ENCODE results near the gene CIAO1.

Gene CIAO1

DNA sequence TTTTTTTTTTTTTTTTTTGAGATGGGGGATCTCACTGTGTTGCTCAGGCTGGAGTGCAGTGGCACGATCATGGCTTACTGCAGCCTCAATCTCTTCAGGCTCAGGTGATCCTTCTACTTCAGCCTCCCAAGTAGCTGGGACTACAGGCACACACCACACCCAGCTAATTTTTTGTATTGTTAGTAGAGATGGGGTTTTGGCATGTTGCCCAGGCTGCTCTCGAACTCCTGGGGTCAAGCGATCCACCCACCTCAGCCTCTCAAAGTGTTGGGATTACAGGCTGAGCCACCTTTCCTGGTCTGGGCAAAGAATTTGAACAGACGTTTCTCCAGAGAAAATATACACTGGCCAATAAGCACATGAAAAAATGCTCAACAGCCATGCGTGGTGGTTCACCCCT lies 42.2 kb downstream of the CIAO1 start:
- TF ChIP-seq CTCF (IDR thresholded peaks at IDR 0.05; ENCODE audit: control extremely low read depth, extremely low read depth, low read depth, missing control alignments) = no peak
- DNase-seq (ENCODE audit: extremely low spot score) = no peak
- CTCF ChIA-PET = interaction anchor here (4.9 kb wide), 1 partner anchor 13 kb away, joined by 27 read pairs; no protein-coding TSS in a partner anchor
- POLR2A ChIA-PET = interaction anchor here (0.7 kb wide), 1 partner anchor 27 kb away, joined by 8 read pairs; the partner anchor contains the start of gene NCAPH

DNA sequence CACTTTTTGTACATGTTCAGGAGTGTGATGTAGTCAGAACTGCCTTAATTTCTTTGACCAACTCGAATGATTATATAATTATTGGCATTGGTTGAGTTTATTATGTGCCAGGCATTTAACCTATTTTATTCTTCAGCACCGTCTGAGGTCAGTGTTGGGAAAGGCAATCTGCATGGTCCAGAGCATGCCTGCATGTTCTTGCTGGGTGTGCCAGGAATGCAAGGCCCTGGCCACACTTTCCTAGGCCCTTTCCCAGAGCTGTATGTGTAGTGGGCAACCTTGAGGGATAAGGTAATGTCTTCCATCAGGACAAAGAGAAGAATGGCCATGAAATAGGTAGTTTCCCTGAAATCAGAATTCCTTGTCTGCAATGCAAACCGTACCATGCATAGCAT lies 49.0 kb downstream of the CIAO1 start:
- POLR2A ChIA-PET = no interaction called here

DNA sequence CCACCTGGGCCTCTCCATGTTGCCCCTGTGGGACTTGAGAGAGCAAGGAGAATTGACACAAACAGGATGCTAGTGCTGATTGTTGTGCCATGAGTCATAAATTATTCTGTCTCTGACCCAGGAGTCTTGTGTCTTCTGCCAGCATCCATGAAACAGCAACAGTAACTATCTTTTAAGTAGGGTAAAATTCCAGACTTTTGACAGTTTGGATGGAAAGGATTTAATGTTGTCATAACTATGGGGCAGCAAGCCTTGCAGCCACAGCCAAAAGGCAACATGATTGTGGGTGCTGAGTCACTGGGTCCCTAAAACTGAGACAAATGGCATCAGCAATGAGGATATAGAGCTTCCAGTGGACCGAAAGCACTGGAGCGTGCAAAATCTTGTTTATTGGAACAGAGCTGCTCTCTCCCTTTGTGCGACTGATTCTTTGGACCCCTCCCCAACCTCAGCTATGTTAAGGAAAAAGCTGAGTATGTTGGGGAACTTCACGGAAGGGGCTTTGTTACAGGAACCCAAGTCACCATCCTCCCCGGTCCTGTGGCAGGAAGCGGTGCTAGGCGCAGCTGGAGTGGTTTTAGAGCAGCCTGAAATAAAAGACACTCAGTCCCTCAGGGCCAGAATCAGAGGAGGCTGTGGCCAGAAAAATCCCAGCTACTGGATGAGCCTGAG lies 49.5 kb downstream of the CIAO1 start:
- POLR2A ChIA-PET = no interaction called here
- TF ChIP-seq CTCF (IDR thresholded peaks at IDR 0.05; ENCODE audit: control extremely low read depth, extremely low read depth, low read depth, missing control alignments) = no peak
- DNase-seq (ENCODE audit: extremely low spot score) = peak; percentile 38
- CTCF ChIA-PET = interaction anchor here (0.9 to 1.9 kb wide), 4 partner anchors 10 to 239 kb away, joined by 3 to 6 read pairs (median 4); partner anchors contain the start of gene SNRNP200

More for the DNA sequence above, 49.0 kb downstream of the CIAO1 start:
- CTCF ChIA-PET = interaction anchor here (1.5 kb wide), 1 partner anchor 173 kb away, joined by 4 read pairs; no protein-coding TSS in a partner anchor
- no peak for DNase-seq (ENCODE audit: extremely low spot score)
- TF ChIP-seq CTCF (IDR thresholded peaks at IDR 0.05; ENCODE audit: control extremely low read depth, extremely low read depth, low read depth, missing control alignments) = no peak

GRCh38 chr2:96316999-96317398 lies 51.0 kb downstream of the CIAO1 start:
- DNase-seq (ENCODE audit: extremely low spot score) = no peak
- POLR2A ChIA-PET = no interaction called here
- no peak for TF ChIP-seq CTCF (IDR thresholded peaks at IDR 0.05; ENCODE audit: control extremely low read depth, extremely low read depth, low read depth, missing control alignments)
- CTCF ChIA-PET = interaction anchor here (1.9 kb wide), 1 partner anchor 11 kb away, joined by 6 read pairs; the partner anchor contains the start of gene SNRNP200

DNA sequence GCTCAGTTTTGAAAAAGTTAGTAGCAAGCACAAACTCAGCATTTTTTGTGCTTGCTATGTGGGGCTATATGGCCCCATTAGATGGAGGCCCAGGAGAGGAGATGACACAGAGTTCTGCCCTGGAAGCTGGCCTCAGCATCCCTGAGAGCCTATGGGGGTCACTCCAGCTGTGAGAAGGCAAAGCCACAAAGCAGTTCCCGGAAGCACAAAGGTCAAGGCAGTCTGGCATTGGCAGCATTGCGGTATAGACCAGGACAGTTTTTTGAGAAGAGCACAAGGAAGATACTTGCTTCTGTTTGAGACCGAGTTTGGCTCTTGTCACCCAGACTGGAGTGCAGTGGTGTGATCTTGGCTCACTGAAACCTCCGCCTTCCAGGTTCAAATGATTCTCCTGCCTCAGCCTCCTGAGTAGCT lies 51.6 kb downstream of the CIAO1 start:
- no peak for TF ChIP-seq CTCF (IDR thresholded peaks at IDR 0.05; ENCODE audit: control extremely low read depth, extremely low read depth, low read depth, missing control alignments)
- POLR2A ChIA-PET = no interaction called here
- CTCF ChIA-PET = no interaction called here
- no peak for DNase-seq (ENCODE audit: extremely low spot score)

DNA sequence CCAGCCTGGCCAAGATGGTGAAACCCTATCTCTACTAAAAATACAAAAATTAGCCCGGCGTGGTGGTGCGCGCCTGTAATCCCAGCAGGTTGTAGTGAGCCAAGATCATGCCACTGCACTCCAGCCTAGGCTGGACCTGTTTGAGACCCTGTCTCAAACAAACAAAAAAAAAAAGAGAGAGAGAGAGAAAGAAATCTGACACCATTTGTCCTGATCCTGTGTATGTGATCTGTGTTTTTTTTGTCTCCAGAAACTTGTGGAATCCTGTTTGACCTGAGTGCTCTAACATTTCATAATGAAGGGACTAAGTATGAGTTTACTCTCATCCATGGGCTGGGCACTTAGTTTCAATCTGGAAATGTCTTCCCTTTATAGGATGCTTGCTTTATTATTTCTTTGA lies 52.7 kb downstream of the CIAO1 start:
- POLR2A ChIA-PET = no interaction called here
- DNase-seq (ENCODE audit: extremely low spot score) = no peak
- no peak for TF ChIP-seq CTCF (IDR thresholded peaks at IDR 0.05; ENCODE audit: control extremely low read depth, extremely low read depth, low read depth, missing control alignments)
- CTCF ChIA-PET = interaction anchor here (1.3 to 1.9 kb wide), 2 partner anchors 8 to 17 kb away, joined by 5 to 6 read pairs; partner anchors contain the start of gene NCAPH
